Psoas muscle (tissue), 8 donors: Measurements from ENCODE around the gene ITGB4. TPM values are rescaled to one million over a fixed set of nuclear protein-coding genes. Genes with fewer than 3 reads are reported as not detected.

ENCODE experiments used
- ATAC-seq, 4 donors: fragments of 200-7000 bp; cut with Tn5 transposase; one replicate each; pipeline ENCODE4 v1.9.1; 2020; ENCODE audit warnings: moderate library complexity in 3 of 4, mild to moderate bottlenecking in 2 of 4
- DNase-seq, 2 donors: peaks; one replicate each; pipeline ENCODE4 v3.0.0-alpha.2; 2020
- H3K27ac ChIP-seq: fragments of 200-600 bp; one replicate; pipeline ENCODE4 v1.8.0; 2022
- H3K27me3 ChIP-seq, 3 donors: fragments of 200-600 bp in 1 of 3; one replicate each; pipeline versions ENCODE4 v1.6.1 to v1.8.0; 2013 to 2022; ENCODE audit warnings: low read length in 2 of 3, mild to moderate bottlenecking in 2 of 3, moderate library complexity in 1 of 3; ENCODE audit not compliant: insufficient read depth in 3 of 3
- H3K36me3 ChIP-seq, 2 donors: fragments of 200-600 bp in 1 of 2; one replicate each; pipeline versions ENCODE4 v1.6.1 to v1.8.0; 2013 to 2022; ENCODE audit warnings: low read depth in 1 of 2, mild to moderate bottlenecking in 1 of 2, moderate library complexity in 1 of 2; ENCODE audit not compliant: insufficient read depth in 1 of 2
- H3K4me1 ChIP-seq: fragments of 200-600 bp; one replicate; pipeline ENCODE4 v1.8.0; 2022
- H3K4me3 ChIP-seq: fragments of 200-600 bp; one replicate; pipeline ENCODE4 v1.8.0; 2022; ENCODE audit warnings: mild to moderate bottlenecking
- H3K9me3 ChIP-seq: fragments of 200-600 bp; one replicate; pipeline ENCODE4 v1.8.0; 2022
- WGBS, 3 donors: extraction: QIAGEN DNeasy Blood & Tissue Kit; methylation state at CpG; one replicate each; pipeline versions ENCODE4 v1.1.6 to v1.1.7; 2013; 5-methylcytosine and 5-hydroxymethylcytosine counted together
- intact Hi-C, 2 donors: fragments of 100-400 bp; cut with DNase I; formaldehyde crosslinking; loops; one replicate each; pipeline versions ENCODE4 v1.11.0 to v1.14.2; 2022
- polyA plus RNA-seq, 3 donors: library from polyadenylated mRNA; stranded (reverse); fragments of 200-250 nt; gene quantifications; one replicate each; pipeline ENCODE4 v1.2.3, GENCODE V29; 2013
- total RNA-seq, 4 donors: library from RNA; stranded (reverse); fragmentation: NEBNext Ultra II Directional in 2 of 4; extraction: Animal tissue kit (Norgen Biotek cat#: 25700) in 2 of 4; gene quantifications; one replicate each; pipeline versions ENCODE4 v1.2.1 to v1.2.4, GENCODE V29; 2021 to 2023
- TF ChIP-seq, protein P1 (sequence below): fragments of 200-600 bp; IDR thresholded peaks from one replicate; pipeline ENCODE4 v1.8.0; 2022; ENCODE audit warnings: antibody characterized with exemption
- donor health status: healthy with polysubstance abuse.
- donor health status: DM: no; HTN: no; CAD: no; lungs with moderate emphysema.
- donor health status: Bipolar disorder and iron deficiency.
- donor health status: healthy.
- donor health status: DM: yes; HTN: yes; CAD: no.
- donor health status: DM: no; HTN: no; CAD: no.
- donor health status: DM: no; HTN: no; CAD: no.
- donor health status: DM: yes; HTN: yes; CAD: no.

ITGB4 gene
- total and polyA plus RNA-seq, 7 donors, result 1.3 to 5.7 (median 2.1) TPM

DNA sequence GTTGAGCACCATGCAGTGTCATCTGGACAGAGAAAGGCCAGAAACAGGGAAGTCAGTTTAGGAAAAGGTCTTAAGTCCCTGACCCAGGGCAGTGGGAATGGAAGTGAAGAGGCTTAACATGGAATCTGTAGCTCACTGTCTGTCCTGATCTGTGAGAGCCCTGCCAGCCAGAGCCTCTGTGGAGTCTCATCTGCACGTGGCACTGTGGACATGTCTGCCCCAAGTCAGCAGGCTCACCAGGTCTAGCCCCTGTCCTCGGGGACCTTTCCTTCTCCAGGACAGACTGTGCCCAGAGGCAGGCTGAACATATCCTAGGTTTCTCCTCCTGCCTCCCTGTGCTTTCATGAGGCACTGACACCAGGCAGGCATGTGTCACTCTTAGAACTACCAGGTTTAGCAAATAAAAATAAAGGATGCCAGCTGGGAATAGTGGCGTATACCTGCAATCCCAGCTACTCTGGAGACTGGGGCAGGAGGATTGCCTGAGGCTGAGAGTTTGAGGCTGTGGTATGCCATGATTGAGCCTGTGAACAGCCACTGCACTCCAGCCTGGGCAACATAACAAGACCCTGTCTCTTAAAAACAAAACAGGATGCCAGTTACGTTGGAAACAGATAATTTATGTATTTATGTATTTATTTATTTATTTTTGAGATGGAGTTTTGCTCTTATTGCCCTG, 85.7 kb downstream of the ITGB4 start:
- ATAC-seq (peak in 1 of 4 donors; percentile 13), DNase-seq (no peak)
- no peak overlapping the region for H3K4me3 ChIP-seq
- no peaks in the 10 kb centered on the region for H3K27me3 ChIP-seq
- WGBS, 3 donors, result 66 to 89% (median 78%) methylated on average over 4 of the region's 4 CpGs
- intact Hi-C loops, result no loop called here
- H3K9me3 ChIP-seq, result no peaks in the 10 kb centered on the region
- H3K36me3 ChIP-seq, result peaks cover 0 to 27% of the 10 kb centered on the region in 2 donors
- TF ChIP-seq, protein P1, sequence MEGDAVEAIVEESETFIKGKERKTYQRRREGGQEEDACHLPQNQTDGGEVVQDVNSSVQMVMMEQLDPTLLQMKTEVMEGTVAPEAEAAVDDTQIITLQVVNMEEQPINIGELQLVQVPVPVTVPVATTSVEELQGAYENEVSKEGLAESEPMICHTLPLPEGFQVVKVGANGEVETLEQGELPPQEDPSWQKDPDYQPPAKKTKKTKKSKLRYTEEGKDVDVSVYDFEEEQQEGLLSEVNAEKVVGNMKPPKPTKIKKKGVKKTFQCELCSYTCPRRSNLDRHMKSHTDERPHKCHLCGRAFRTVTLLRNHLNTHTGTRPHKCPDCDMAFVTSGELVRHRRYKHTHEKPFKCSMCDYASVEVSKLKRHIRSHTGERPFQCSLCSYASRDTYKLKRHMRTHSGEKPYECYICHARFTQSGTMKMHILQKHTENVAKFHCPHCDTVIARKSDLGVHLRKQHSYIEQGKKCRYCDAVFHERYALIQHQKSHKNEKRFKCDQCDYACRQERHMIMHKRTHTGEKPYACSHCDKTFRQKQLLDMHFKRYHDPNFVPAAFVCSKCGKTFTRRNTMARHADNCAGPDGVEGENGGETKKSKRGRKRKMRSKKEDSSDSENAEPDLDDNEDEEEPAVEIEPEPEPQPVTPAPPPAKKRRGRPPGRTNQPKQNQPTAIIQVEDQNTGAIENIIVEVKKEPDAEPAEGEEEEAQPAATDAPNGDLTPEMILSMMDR, result no peak
- H3K27ac ChIP-seq, result no peak overlapping the region
- H3K4me1 ChIP-seq, result peaks cover 24% of the 10 kb centered on the region

Other genes starting within 250 kb of the ITGB4 start
- gene CASKIN2, start 205.9 kb upstream of the ITGB4 start, total RNA-seq, result 10 to 100 TPM; 26.3 to 33.5 (median 28.3) TPM
- 10 to 100 TPM in 1 of 3 donors, 1 to 10 TPM in 2; 8.2 to 11.0 (median 8.9) TPM for gene CASKIN2, start 205.9 kb upstream of the ITGB4 start, polyA plus RNA-seq
- 1 to 10 TPM; 5.7 to 9.7 (median 8.2) TPM for gene TSEN54, start 204.9 kb upstream of the ITGB4 start, total RNA-seq
- 10 to 100 TPM; 10.1 to 14.9 (median 11.3) TPM for gene TSEN54, start 204.9 kb upstream of the ITGB4 start, polyA plus RNA-seq
- gene LLGL2, start 195.8 kb upstream of the ITGB4 start, total RNA-seq, result 1 to 10 TPM; 1.4 to 3.3 (median 1.5) TPM
- gene LLGL2, start 195.8 kb upstream of the ITGB4 start, polyA plus RNA-seq, result 1 to 10 TPM; 1.4 to 1.9 (median 1.4) TPM
- gene MYO15B, start 133.7 kb upstream of the ITGB4 start, total RNA-seq, result 10 to 100 TPM; 11.9 to 28.2 (median 21.4) TPM
- 10 to 100 TPM in 2 of 3 donors, 1 to 10 TPM in 1; 5.2 to 23.7 (median 11.8) TPM for gene MYO15B, start 133.7 kb upstream of the ITGB4 start, polyA plus RNA-seq
- gene SMIM5, start 88.0 kb upstream of the ITGB4 start, total RNA-seq, result under 1 TPM in 3 of 4 donors, not detected in 1; 0.11 to 0.28 (median 0.17) TPM
- under 1 TPM; 0.17 to 0.92 (median 0.21) TPM for gene SMIM5, start 88.0 kb upstream of the ITGB4 start, polyA plus RNA-seq
- gene RECQL5, start 54.3 kb upstream of the ITGB4 start, total RNA-seq, result 10 to 100 TPM in 2 of 4 donors, 1 to 10 TPM in 2; 6.8 to 15.5 (median 9.6) TPM
- gene RECQL5, start 54.3 kb upstream of the ITGB4 start, polyA plus RNA-seq, result 10 to 100 TPM in 1 of 3 donors, 1 to 10 TPM in 2; 5.7 to 16.0 (median 7.8) TPM
- gene SAP30BP, start 54.1 kb upstream of the ITGB4 start, total RNA-seq, result 10 to 100 TPM; 40.9 to 68.5 (median 46.7) TPM
- gene SAP30BP, start 54.1 kb upstream of the ITGB4 start, polyA plus RNA-seq, result 100 to 1,000 TPM in 1 of 3 donors, 10 to 100 TPM in 2; 71.9 to 123 (median 79.4) TPM
- 10 to 100 TPM in 1 of 4 donors, 1 to 10 TPM in 3; 7.1 to 13.2 (median 9.4) TPM for gene GALK1, start 43.7 kb downstream of the ITGB4 start, total RNA-seq
- 10 to 100 TPM in 2 of 3 donors, 1 to 10 TPM in 1; 8.3 to 12.8 (median 11.0) TPM for gene GALK1, start 43.7 kb downstream of the ITGB4 start, polyA plus RNA-seq
- gene UNK, start 63.3 kb downstream of the ITGB4 start, total RNA-seq, result 10 to 100 TPM in 1 of 4 donors, 1 to 10 TPM in 3; 7.9 to 11.6 (median 8.2) TPM
- 10 to 100 TPM in 1 of 3 donors, 1 to 10 TPM in 2; 6.9 to 13.7 (median 9.5) TPM for gene UNK, start 63.3 kb downstream of the ITGB4 start, polyA plus RNA-seq
- 10 to 100 TPM in 1 of 4 donors, 1 to 10 TPM in 3; 5.1 to 12.8 (median 7.2) TPM for gene UNC13D, start 122.9 kb downstream of the ITGB4 start, total RNA-seq
- gene UNC13D, start 122.9 kb downstream of the ITGB4 start, polyA plus RNA-seq, result 1 to 10 TPM; 1.7 to 3.7 (median 2.2) TPM
- 100 to 1,000 TPM; 109 to 278 (median 164) TPM for gene WBP2, start 133.9 kb downstream of the ITGB4 start, total RNA-seq
- gene WBP2, start 133.9 kb downstream of the ITGB4 start, polyA plus RNA-seq, result 100 to 1,000 TPM; 115 to 174 (median 149) TPM
- gene TRIM47, start 157.1 kb downstream of the ITGB4 start, total RNA-seq, result 10 to 100 TPM in 3 of 4 donors, 1 to 10 TPM in 1; 8.9 to 16.0 (median 10.9) TPM
- gene TRIM47, start 157.1 kb downstream of the ITGB4 start, polyA plus RNA-seq, result 10 to 100 TPM in 2 of 3 donors, 1 to 10 TPM in 1; 8.4 to 17.1 (median 10.9) TPM
- gene TRIM65, start 175.5 kb downstream of the ITGB4 start, total RNA-seq, result 10 to 100 TPM in 2 of 4 donors, 1 to 10 TPM in 2; 9.2 to 10.3 (median 9.7) TPM
- gene TRIM65, start 175.5 kb downstream of the ITGB4 start, polyA plus RNA-seq, result 10 to 100 TPM in 1 of 3 donors, 1 to 10 TPM in 2; 9.0 to 14.8 (median 9.0) TPM
- 100 to 1,000 TPM; 107 to 168 (median 125) TPM for gene MRPL38, start 183.4 kb downstream of the ITGB4 start, total RNA-seq
- 100 to 1,000 TPM; 104 to 115 (median 107) TPM for gene MRPL38, start 183.4 kb downstream of the ITGB4 start, polyA plus RNA-seq
- gene FBF1, start 219.6 kb downstream of the ITGB4 start, total RNA-seq, result 1 to 10 TPM; 1.8 to 5.9 (median 3.7) TPM
- gene FBF1, start 219.6 kb downstream of the ITGB4 start, polyA plus RNA-seq, result 10 to 100 TPM in 1 of 3 donors, 1 to 10 TPM in 2; 1.8 to 10.4 (median 3.1) TPM